Central memory CD8-positive, alpha-beta T cell (primary cell): Measurements from ENCODE around the gene LINC00237.

Source experiments
- ATAC-seq: fragments of 150-1000 bp; cut with Tn5 transposase; replicated peaks from 2 replicates; pipeline ENCODE4 v1.10.0; 2022; ENCODE audit warnings: mild to moderate bottlenecking, moderate FRiP score, moderate number of reproducible peaks; ENCODE audit not compliant: poor library complexity, severe bottlenecking; ENCODE audit errors: extremely low read depth
- DNase-seq, 2 donors: peaks; one replicate each; pipeline ENCODE4 v3.0.0; 2021; ENCODE audit warnings: low spot score in 2 of 2
- H3K27ac Mint-ChIP-seq: one replicate; pipeline ENCODE4 v1.8.0; 2022; ENCODE audit warnings: low read depth, mild to moderate bottlenecking, moderate library complexity, mixed read lengths
- H3K27me3 Mint-ChIP-seq: one replicate; pipeline ENCODE4 v1.8.0; 2022; ENCODE audit warnings: mixed read lengths
- H3K36me3 Mint-ChIP-seq: one replicate; pipeline ENCODE4 v1.8.0; 2022; ENCODE audit warnings: mild to moderate bottlenecking, moderate library complexity, mixed read lengths; ENCODE audit not compliant: insufficient read depth
- H3K4me1 Mint-ChIP-seq: one replicate; pipeline ENCODE4 v1.8.0; 2022; ENCODE audit warnings: mixed read lengths
- H3K4me3 Mint-ChIP-seq: one replicate; pipeline ENCODE4 v1.8.0; 2022; ENCODE audit warnings: mild to moderate bottlenecking, moderate library complexity, mixed read lengths
- H3K9me3 Mint-ChIP-seq: one replicate; pipeline ENCODE4 v1.8.0; 2022; ENCODE audit warnings: mixed read lengths

The LINC00237 gene

GRCh38 chr20:21101932-21102575, 4.1 kb downstream of the LINC00237 start:
- Mint-ChIP-seq H3K36me3 (peaks cover 20% of the 10 kb centered on the region), H3K4me3 (peak overlapping the region; percentile 94), H3K4me1 (peaks cover 26% of the 10 kb centered on the region), H3K9me3 (no peaks in the 10 kb centered on the region), H3K27ac (peak overlapping the region; percentile 44), H3K27me3 (peaks cover 66% of the 10 kb centered on the region)
- no peak for DNase-seq
- no peak for ATAC-seq

GRCh38 chr20:21101453-21101931, 4.7 kb downstream of the LINC00237 start:
- Mint-ChIP-seq H3K27ac (peak overlapping the region; percentile 93), H3K36me3 (peaks cover 20% of the 10 kb centered on the region), H3K4me3 (peak overlapping the region; percentile 94), H3K4me1 (peaks cover 26% of the 10 kb centered on the region), H3K27me3 (peaks cover 67% of the 10 kb centered on the region), H3K9me3 (no peaks in the 10 kb centered on the region)
- DNase-seq (no peak), ATAC-seq (no peak)

DNA sequence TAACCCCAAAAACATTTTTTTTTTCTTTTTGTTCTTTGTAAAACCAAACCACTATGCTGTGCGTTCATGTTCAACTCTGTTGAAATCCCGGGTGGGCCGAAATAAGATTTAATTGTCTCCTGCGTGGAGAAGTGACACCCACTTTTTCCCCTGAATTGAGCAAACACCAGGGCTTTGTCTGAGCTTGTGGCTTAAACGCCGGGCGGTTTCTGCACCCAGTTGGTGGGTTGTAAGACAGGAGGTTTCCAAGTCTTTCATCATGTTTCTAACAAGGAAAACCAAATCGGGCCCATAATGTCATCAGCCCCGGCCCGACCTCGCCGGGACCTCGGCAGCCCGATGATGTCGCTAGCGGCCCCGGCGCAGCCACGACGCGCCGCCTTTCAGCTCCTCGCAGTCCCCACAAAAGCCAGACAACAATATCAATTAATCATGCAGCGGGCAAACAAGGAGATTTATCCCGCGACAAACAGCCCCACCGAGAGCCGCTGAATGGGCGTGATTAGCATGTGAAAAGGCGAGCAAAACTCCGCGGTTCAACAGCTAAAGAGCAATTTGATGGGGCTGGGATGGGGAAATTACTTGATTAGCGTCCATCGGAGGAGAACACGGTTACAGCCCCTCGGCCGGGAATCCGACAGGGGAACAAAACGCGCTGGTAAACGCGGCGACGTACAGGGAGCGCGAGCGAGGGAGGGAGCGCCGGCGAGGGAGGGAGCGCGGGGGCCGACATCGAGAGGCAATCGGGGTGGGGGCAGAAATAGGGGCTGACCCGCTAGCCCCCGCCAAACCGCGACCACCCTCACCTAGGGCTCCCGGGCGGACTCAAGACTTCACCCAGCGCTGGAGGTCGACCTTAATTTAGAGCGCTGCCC, 5.3 kb downstream of the LINC00237 start:
- peak in 1 of 2 donors; percentile 18 for DNase-seq

GRCh38 chr20:21099751-21100577, 6.2 kb downstream of the LINC00237 start:
- ATAC-seq (peak; percentile 50), DNase-seq (peak in 1 of 2 donors; percentile 25)
- peaks cover 20% of the 10 kb centered on the region for H3K4me1 Mint-ChIP-seq
- peaks cover 18% of the 10 kb centered on the region for H3K36me3 Mint-ChIP-seq
- peaks cover 63% of the 10 kb centered on the region for H3K27me3 Mint-ChIP-seq
- H3K27ac Mint-ChIP-seq: peak overlapping the region; percentile 93
- H3K9me3 Mint-ChIP-seq: no peaks in the 10 kb centered on the region
- H3K4me3 Mint-ChIP-seq: peak overlapping the region; percentile 94

More for the DNA sequence above, 5.3 kb downstream of the LINC00237 start:
- peaks cover 20% of the 10 kb centered on the region for H3K4me1 Mint-ChIP-seq
- H3K4me3 Mint-ChIP-seq: peak overlapping the region; percentile 94
- ATAC-seq: peak; percentile 25
- peaks cover 18% of the 10 kb centered on the region for H3K36me3 Mint-ChIP-seq
- no peaks in the 10 kb centered on the region for H3K9me3 Mint-ChIP-seq
- H3K27ac Mint-ChIP-seq: peak overlapping the region; percentile 93
- peaks cover 67% of the 10 kb centered on the region for H3K27me3 Mint-ChIP-seq

DNA sequence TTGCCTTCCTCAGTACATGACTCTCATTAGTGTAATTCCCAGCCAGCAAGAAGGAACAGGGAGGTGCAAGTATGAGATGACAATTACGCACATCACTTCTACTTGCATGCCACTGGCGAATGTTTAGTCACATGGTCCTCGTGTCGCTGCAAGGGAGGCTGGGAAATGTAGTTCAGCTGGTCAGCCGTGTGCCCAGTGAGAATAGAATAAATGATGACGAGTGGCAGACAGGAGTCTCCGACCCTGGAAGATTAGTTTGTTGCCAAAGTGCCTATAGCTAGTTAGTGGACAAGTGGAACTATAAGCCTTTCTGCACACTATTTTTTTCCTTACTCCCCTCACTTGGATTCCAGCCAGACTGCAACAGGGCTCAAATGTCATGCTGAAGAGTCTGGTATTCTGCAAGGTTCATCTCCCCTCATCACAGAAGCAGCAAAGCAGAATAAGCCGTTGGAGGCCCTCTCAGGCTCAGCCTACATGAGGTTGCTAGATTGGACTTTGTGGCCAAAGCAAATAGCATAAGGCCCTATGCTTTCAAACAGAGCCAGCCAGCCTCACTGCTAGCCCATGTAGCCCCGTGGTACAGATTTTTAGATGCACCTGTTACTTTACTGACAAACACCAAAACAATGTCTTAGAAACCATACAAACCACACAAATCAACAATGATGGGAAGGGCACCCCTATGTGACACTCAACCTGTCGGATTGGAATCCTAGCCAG, 9.7 kb downstream of the LINC00237 start:
- Mint-ChIP-seq H3K9me3 (no peaks in the 10 kb centered on the region), H3K27ac (no peak overlapping the region), H3K27me3 (peaks cover 69% of the 10 kb centered on the region), H3K4me1 (peaks cover 8% of the 10 kb centered on the region), H3K4me3 (no peak overlapping the region), H3K36me3 (peaks cover 13% of the 10 kb centered on the region)
- ATAC-seq (no peak), DNase-seq (no peak)

- Mint-ChIP-seq H3K4me3 (no peak overlapping the region), H3K4me1 (no peaks in the 10 kb centered on the region), H3K9me3 (no peaks in the 10 kb centered on the region), H3K36me3 (no peaks in the 10 kb centered on the region), H3K27ac (no peak overlapping the region), H3K27me3 (peaks cover 86% of the 10 kb centered on the region)
- ATAC-seq (no peak), DNase-seq (no peak)
Measured at GRCh38 chr20:21092806-21093205, 13.4 kb downstream of the LINC00237 start.

DNA sequence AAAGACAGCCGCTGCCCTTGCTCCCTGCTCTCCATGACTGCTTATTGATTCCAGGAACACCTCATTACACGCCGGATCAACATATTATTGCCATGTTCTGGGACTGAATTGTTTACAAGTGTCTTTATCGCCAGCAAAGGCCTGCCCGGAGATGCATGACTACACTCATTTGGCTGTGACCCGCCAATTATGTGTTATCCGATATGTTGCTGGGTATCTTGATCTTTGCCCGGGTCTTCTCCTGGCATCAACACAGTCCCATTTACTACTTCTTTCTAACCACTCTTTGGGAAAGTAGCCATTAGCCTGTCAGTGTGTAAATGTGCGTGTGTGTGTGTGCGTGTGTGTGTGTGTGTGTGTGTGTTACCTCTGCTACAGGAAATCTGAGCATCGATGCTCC, 15.4 kb downstream of the LINC00237 start:
- H3K36me3 Mint-ChIP-seq: no peaks in the 10 kb centered on the region
- H3K4me3 Mint-ChIP-seq: no peak overlapping the region
- no peaks in the 10 kb centered on the region for H3K9me3 Mint-ChIP-seq
- no peaks in the 10 kb centered on the region for H3K4me1 Mint-ChIP-seq
- H3K27ac Mint-ChIP-seq: no peak overlapping the region
- H3K27me3 Mint-ChIP-seq: peaks cover 75% of the 10 kb centered on the region
- DNase-seq: no peak
- no peak for ATAC-seq

DNA sequence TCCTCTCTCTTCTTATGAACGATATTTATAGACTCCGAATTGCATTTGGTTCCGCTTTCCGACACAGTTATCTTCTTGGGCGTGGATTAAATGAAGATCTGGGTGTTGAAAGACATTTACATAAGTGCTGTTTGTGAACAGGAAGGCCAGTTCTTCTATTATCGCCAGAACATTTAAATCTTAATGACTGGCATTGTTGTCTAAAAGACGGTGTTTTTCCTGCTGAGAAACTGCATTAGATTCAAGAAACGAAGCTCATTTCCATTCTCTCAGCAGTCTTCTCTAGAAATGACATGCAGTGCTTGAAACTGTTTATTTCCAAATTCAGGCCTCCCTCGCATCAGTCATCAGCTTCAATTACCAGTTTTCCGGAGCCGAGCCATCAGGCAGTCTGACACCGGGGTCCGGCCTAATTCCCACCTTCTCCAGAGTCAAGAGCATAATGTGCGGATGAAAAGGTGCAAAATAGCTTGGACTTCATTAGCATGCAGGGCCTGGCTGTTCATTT, 16.0 kb downstream of the LINC00237 start:
- Mint-ChIP-seq H3K9me3 (no peaks in the 10 kb centered on the region), H3K27me3 (peaks cover 76% of the 10 kb centered on the region), H3K36me3 (no peaks in the 10 kb centered on the region), H3K4me1 (no peaks in the 10 kb centered on the region), H3K4me3 (no peak overlapping the region), H3K27ac (no peak overlapping the region)
- ATAC-seq (no peak), DNase-seq (no peak)

GRCh38 chr20:21089391-21089790, 16.8 kb downstream of the LINC00237 start:
- H3K27ac Mint-ChIP-seq: no peak overlapping the region
- H3K4me1 Mint-ChIP-seq: no peaks in the 10 kb centered on the region
- no peak for DNase-seq
- peaks cover 81% of the 10 kb centered on the region for H3K27me3 Mint-ChIP-seq
- H3K9me3 Mint-ChIP-seq: no peaks in the 10 kb centered on the region
- ATAC-seq: no peak
- no peak overlapping the region for H3K4me3 Mint-ChIP-seq
- no peaks in the 10 kb centered on the region for H3K36me3 Mint-ChIP-seq

- no peaks in the 10 kb centered on the region for H3K4me1 Mint-ChIP-seq
- DNase-seq (no peak), ATAC-seq (no peak)
- H3K27ac Mint-ChIP-seq: no peak overlapping the region
- no peaks in the 10 kb centered on the region for H3K9me3 Mint-ChIP-seq
- peaks cover 78% of the 10 kb centered on the region for H3K27me3 Mint-ChIP-seq
- no peak overlapping the region for H3K4me3 Mint-ChIP-seq
- no peaks in the 10 kb centered on the region for H3K36me3 Mint-ChIP-seq
Measured at GRCh38 chr20:21087862-21088540, 18.2 kb downstream of the LINC00237 start.

GRCh38 chr20:21083825-21084325, 22.3 kb downstream of the LINC00237 start:
- Mint-ChIP-seq H3K27ac (no peak overlapping the region), H3K4me3 (no peak overlapping the region), H3K36me3 (no peaks in the 10 kb centered on the region), H3K9me3 (no peaks in the 10 kb centered on the region), H3K4me1 (no peaks in the 10 kb centered on the region), H3K27me3 (peaks cover 63% of the 10 kb centered on the region)
- no peak for ATAC-seq
- DNase-seq: no peak
